Subcutaneous adipose tissue (tissue), 4 donors: ENCODE results near the gene RNLS. TPM values are rescaled to one million over a fixed set of nuclear protein-coding genes. Genes with fewer than 3 reads are reported as not detected.

ENCODE experiments used
- total RNA-seq, 4 donors: library from RNA; depleted of rRNA; stranded (reverse); fragments of >200 nt; gene quantifications; one replicate each; pipeline ENCODE4 v1.1.0, GENCODE V29; 2016
- TF ChIP-seq, protein P1 (sequence below): fragments of 450-650 bp; IDR thresholded peaks from one replicate; pipeline ENCODE4 v1.5.1; 2016; ENCODE audit warnings: low read depth, mild to moderate bottlenecking, control low read depth, antibody characterized with exemption, moderate library complexity

RNLS gene
- total RNA-seq, 4 donors from 2014 or later = 14.1 to 27.7 (median 23.1) TPM

DNA sequence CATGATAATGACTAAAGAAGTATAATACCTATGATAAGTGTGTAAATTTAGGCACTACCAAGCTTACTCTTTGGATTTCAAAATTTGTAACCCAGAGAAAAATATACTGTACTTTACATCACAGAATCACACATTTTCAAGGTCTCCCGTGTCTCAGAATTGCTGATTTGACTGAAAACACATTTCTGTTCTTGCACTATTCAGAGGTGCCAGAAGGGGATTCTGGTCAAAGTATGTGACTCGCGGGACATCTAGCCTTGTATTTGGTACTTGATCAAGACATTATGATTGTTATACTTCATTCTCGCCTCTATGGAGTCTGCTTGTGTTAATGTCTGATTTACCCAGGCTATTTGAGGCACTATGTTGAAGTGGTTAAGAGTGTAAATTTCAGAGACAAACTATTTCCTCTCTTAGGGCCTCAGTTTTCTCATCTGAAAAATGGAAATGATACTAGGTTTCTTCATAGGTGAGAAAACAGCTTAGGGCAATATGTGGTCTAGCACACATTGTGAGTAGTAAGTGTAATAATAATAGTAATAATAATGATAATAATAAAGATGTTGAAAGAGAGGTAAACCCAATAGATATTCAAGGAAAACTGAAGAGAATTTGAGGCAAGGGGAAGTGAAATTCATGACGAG, 320.4 kb downstream of the RNLS start:
- TF ChIP-seq, protein P1, sequence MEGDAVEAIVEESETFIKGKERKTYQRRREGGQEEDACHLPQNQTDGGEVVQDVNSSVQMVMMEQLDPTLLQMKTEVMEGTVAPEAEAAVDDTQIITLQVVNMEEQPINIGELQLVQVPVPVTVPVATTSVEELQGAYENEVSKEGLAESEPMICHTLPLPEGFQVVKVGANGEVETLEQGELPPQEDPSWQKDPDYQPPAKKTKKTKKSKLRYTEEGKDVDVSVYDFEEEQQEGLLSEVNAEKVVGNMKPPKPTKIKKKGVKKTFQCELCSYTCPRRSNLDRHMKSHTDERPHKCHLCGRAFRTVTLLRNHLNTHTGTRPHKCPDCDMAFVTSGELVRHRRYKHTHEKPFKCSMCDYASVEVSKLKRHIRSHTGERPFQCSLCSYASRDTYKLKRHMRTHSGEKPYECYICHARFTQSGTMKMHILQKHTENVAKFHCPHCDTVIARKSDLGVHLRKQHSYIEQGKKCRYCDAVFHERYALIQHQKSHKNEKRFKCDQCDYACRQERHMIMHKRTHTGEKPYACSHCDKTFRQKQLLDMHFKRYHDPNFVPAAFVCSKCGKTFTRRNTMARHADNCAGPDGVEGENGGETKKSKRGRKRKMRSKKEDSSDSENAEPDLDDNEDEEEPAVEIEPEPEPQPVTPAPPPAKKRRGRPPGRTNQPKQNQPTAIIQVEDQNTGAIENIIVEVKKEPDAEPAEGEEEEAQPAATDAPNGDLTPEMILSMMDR = no peak

DNA sequence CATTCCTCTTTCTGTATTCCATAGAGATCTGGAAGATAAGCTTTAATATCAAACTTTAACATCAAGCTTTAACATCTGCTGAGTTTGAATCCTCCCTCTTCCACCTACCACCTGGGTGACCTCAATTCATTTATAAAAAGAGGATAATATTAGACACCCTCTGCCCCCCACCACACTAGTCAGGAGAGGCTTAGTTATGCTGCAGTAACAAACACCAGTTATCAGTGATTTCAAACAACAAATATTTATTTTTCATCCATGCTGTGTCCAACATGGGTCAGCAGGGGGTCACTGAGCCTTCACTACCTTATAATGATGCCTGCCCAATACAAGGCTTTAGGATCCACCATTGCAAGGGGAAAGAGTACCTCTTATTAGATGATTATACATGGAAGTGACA, 322.0 kb downstream of the RNLS start:
- TF ChIP-seq, protein P1 = no peak

DNA sequence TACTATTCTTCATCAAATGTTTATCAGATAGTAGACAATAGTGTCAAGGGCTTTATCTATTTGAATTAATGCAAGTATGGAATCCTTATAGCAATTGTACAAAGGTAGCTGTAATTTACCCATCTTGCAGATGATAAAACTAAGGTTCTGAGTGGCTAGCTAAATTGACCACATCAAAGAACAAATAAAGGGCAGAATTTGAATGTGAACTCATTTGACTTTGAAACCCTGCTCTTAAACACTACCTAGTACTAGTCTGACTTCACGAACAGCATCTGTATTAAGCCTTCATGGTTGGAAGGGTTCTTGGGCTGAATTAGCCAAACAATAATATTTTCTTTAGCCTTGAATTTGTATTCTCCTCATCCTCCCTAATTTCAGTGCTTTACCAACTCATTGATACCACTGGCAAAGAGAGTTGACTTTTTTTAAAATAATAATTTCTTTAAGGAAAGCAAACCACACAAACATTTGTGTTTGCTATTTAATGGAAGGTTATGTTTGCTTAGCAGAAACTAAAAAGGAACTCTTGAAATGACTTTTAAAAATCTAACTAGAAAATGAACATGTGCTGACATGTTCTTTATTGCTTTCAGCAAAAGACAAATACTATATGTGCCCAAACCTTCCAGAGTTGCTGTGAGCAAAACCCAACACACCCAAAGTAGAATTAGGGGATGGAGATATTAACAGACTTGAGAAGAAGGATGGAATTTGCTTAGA, 322.6 kb downstream of the RNLS start:
- TF ChIP-seq, protein P1 = no peak

DNA sequence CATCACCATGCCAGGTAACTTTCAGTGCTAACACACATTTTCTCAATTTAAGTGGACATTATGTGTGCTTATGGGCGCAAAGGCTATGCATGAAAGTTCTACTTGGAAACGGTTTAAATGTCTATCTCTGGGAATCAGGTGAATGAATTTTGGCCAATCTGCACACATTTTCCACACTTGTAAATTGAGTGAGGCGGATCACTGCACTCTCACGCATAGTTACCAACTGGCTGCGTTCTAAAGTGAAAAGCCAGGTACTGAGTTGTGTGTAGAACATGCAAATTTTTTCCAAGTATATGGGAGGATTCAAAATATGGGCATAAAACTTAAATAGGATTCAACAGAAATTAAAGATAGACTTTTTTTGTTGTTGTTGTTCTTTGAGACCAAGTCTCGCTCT, 323.7 kb downstream of the RNLS start:
- TF ChIP-seq, protein P1 = no peak

DNA sequence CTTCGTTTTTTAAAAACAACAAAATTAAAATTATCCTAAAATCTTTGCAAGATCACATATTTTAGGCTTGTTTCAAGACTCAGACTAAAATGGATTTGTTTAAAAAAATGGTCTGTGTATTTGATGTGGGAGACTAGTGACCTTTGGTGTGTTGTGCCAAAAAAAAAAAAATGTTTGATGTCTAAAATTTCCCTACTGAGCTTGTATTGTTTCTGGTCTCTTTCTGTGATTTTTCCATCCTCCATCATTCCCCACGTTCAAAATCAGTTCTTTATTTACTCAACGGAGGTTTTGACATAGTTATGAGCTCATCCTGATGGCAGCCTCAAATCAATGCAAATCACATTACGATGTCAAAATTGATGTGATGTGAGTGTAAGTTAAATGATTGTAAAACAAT, 326.2 kb downstream of the RNLS start:
- TF ChIP-seq, protein P1 = no peak

DNA sequence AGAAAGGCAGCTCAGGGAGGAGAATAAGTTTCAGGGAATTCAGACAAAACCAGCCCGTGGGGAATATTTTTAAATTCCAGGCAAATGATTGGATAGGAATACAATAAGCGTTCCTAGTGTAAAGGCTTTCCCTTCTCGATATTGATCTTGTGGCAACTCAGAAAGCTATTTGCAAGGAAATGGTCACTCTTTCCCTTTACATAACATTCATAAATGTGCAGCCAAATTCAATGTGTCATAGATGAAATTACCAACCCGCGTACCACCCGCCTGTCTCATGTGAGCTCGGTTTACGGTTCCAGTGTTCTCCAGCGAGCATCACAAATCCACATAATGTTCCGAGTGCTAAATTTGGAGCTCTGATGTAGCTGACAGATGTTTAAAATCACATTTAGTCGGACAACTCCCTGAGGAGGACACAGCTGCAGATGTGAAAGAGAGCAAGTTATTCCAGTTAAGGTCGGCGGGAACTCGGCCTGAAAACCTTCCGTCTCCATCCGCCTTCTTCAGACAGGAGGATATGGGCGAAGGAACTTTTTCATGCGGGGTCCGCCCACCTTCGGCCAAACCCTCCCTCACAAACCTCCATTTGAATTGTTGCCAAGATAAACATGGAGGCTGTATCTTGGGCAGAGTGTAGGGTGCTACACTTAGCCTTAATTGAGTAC, 327.0 kb downstream of the RNLS start:
- TF ChIP-seq, protein P1 = no peak

DNA sequence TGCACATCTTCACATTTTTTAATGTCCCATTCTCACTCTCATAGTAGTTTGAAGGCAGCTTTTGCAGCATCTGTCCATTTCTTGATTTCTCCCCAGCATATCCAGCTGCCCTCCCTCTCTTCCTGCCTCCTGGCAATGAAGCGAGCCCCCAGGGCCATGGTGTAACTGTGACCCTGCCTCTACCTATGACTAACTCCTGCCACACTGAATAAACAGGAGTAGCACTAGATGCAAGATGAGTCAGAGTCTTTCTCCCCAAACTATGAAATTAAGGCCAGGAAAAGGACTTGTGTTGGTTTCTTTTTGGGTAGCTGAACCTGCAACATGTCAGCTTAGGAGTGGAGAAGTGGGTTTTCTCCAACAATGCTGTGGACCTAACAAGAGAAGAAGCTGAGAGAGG, 329.0 kb downstream of the RNLS start:
- TF ChIP-seq, protein P1 = no peak
